K562 (cell line): ENCODE results near the gene PRSS27. TPM values are rescaled to one million over a fixed set of nuclear protein-coding genes. Genes with fewer than 3 reads are reported as not detected.
A peak's percentile ranks its signal among the peaks of the same experiment; 100 is the strongest.

Experiments
- CREB1 ChIP-seq, 2 experiments: sonication (generic) in 1 of 2; formaldehyde crosslinking in 1 of 2; IDR thresholded peaks; 2 replicates each; pipeline versions ENCODE4 v1.6.1 to v1.8.0; 2012 to 2022; ENCODE audit warnings: inconsistent platforms in 1 of 2, mild to moderate bottlenecking in 1 of 2, missing genetic modification reagents in 1 of 2, moderate library complexity in 1 of 2
- ELF4 ChIP-seq: fragments of 450-650 bp; formaldehyde crosslinking; IDR thresholded peaks from 2 replicates; pipeline ENCODE4 v1.4.0; 2022; ENCODE audit warnings: missing genetic modification characterization
- GABPB1 ChIP-seq: sonication (generic); formaldehyde crosslinking; IDR thresholded peaks from 2 replicates; pipeline ENCODE4 v1.8.0; 2022; ENCODE audit warnings: mild to moderate bottlenecking, missing genetic modification reagents
- NR3C1 ChIP-seq: sonication (generic); formaldehyde crosslinking; IDR thresholded peaks from 2 replicates; pipeline ENCODE4 v1.8.1; 2022; ENCODE audit warnings: missing genetic modification reagents
- NR4A1 ChIP-seq, 2 experiments: fragments of 250-450 bp in 1 of 2; fragments of 450-650 bp in 1 of 2; sonication (Bioruptor Pico) in 1 of 2; IDR thresholded peaks; 2 replicates each; pipeline versions ENCODE4 v1.4.0 to v1.6.1; 2016 to 2020; ENCODE audit warnings: mild to moderate bottlenecking in 2 of 2, missing compliant biosample characterization in 1 of 2, missing genetic modification characterization in 1 of 2, moderate library complexity in 1 of 2
- PPARD ChIP-seq: fragments of 250-450 bp; sonication (Bioruptor Pico); IDR thresholded peaks from 2 replicates; pipeline ENCODE4 v1.8.0; 2022; ENCODE audit warnings: inconsistent platforms, mild to moderate bottlenecking, moderate library complexity
- YBX1 ChIP-seq: fragments of 450-650 bp; IDR thresholded peaks from 2 replicates; pipeline ENCODE4 v1.7.1; 2016; ENCODE audit warnings: mild to moderate bottlenecking
- ZNF184 ChIP-seq: sonication (generic); formaldehyde crosslinking; IDR thresholded peaks from 2 replicates; pipeline ENCODE4 v1.5.0; 2020; ENCODE audit warnings: missing genetic modification reagents
- ZNF586 ChIP-seq: fragments of 450-650 bp; formaldehyde crosslinking; conservative IDR thresholded peaks from 2 replicates; pipeline ENCODE4 v1.4.0; 2020; ENCODE audit warnings: mild to moderate bottlenecking, moderate library complexity
- ZSCAN32 ChIP-seq: fragments of 450-650 bp; formaldehyde crosslinking; IDR thresholded peaks from 2 replicates; pipeline ENCODE4 v1.4.0; 2020; ENCODE audit warnings: mild to moderate bottlenecking, moderate library complexity
- polyA plus RNA-seq, 8 experiments: library from polyadenylated mRNA; depleted of rRNA in 4 of 8; stranded (reverse) in 5 of 8; unstranded in 3 of 8; fragments of >200 nt; fragmentation: Nextera tagmentation in 2 of 8; fragmentation: Illumina TruSeq in 1 of 8; extraction: Ambion mirVana in 2 of 8; extraction: Trizol in 1 of 8; gene quantifications; 2 replicates each; pipeline versions ENCODE4 v1.2.1 to v1.2.3, GENCODE V29; 2011 to 2014; ENCODE audit warnings: inconsistent platforms in 1 of 8, missing spikeins in 1 of 8
- total RNA-seq, 7 experiments: library from RNA; depleted of rRNA in 6 of 7; stranded (reverse); fragments of >200 nt in 6 of 7; fragmentation: Illumina TruSeq in 2 of 7; extraction: Trizol in 2 of 7; gene quantifications; 2 replicates each; pipeline versions ENCODE4 v1.2.1 to v1.2.3, GENCODE V29; 2011 to 2021; ENCODE audit warnings: low replicate concordance in 1 of 7
- TF ChIP-seq, protein P1 (sequence below): sonication (generic); formaldehyde crosslinking; IDR thresholded peaks from 2 replicates; pipeline ENCODE4 v1.8.0; 2023; ENCODE audit warnings: mild to moderate bottlenecking, missing genetic modification reagents
- TF ChIP-seq, protein P2 (sequence below), 3 experiments: fragments of 200-800 bp in 1 of 3; fragments of 250-450 bp in 1 of 3; fragments of 450-650 bp in 1 of 3; sonication (Bioruptor Pico) in 1 of 3; sonication (Bioruptor generic) in 1 of 3; formaldehyde crosslinking in 1 of 3; IDR thresholded peaks; 2 replicates each; pipeline versions ENCODE4 v1.6.1 to v1.8.0; 2016 to 2022; ENCODE audit warnings: mild to moderate bottlenecking in 2 of 3, missing genetic modification characterization in 2 of 3, missing compliant biosample characterization in 1 of 3, moderate library complexity in 1 of 3
- TF ChIP-seq, protein P3 (sequence below): fragments of 450-650 bp; IDR thresholded peaks from 2 replicates; pipeline ENCODE4 v1.6.1; 2014; ENCODE audit warnings: low read depth, mild to moderate bottlenecking, moderate library complexity, borderline replicate concordance
- TF ChIP-seq, protein P4 (sequence below): fragments of 250-450 bp; sonication (Bioruptor Pico); IDR thresholded peaks from 2 replicates; pipeline ENCODE4 v1.6.1; 2021; ENCODE audit warnings: mild to moderate bottlenecking
- TF ChIP-seq, protein P5 (sequence below): sonication (generic); formaldehyde crosslinking; IDR thresholded peaks from 2 replicates; pipeline ENCODE4 v1.5.0; 2020; ENCODE audit warnings: missing genetic modification reagents

The PRSS27 gene
- total and polyA plus RNA-seq, 9 of the 15 experiments (the other 6 are each of a cell fraction or from before 2014, with no cell fraction given) = 0.09 to 0.20 (median 0.17) TPM; not detected in 5

DNA sequence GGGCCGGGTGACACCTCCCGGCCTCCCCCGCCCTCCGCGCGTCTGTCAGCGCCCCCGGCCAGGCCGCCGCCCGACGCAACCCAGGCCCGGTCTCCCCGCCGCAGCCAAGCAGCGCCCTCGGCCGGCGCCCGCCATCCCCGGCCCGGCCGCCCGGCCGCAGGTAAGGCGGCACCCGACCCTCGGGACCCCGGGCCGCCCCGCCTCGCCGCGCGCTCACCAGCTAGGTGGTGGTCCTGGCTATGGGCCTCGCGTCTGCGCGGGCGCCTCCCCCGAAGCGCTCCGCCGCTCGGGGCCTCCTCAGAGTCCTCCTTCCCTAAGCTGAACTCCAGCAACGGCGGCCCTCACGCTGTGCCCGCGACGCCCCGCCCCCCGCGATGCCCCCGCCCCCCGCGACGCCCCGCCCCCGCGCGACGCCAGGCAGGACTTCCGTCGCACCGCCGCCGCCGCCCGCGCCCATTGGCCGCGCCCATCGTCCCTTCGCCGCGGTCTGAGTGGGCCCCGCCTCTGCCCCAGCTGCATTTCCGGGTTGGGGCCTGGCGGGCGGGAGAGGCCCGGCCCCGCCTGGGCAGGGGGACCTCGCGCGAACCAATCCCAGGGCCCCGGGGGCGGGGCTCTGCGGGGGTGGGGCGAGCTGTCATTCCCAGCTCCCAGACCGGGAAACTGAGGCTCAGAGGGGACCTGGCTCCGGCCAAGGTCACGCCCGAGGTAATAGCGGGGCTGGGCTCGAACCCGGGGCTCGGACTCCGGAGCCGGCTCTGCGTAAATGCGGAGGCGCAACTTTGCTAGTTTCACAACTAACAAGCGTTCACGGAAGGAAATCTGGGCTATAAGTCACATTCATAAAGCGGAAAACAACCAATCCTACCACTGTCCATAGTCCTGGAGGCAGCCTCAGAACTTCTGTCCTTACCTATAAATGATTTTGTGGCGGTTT, 46.7 kb downstream of the PRSS27 start (continued):
- TF ChIP-seq, protein P1, sequence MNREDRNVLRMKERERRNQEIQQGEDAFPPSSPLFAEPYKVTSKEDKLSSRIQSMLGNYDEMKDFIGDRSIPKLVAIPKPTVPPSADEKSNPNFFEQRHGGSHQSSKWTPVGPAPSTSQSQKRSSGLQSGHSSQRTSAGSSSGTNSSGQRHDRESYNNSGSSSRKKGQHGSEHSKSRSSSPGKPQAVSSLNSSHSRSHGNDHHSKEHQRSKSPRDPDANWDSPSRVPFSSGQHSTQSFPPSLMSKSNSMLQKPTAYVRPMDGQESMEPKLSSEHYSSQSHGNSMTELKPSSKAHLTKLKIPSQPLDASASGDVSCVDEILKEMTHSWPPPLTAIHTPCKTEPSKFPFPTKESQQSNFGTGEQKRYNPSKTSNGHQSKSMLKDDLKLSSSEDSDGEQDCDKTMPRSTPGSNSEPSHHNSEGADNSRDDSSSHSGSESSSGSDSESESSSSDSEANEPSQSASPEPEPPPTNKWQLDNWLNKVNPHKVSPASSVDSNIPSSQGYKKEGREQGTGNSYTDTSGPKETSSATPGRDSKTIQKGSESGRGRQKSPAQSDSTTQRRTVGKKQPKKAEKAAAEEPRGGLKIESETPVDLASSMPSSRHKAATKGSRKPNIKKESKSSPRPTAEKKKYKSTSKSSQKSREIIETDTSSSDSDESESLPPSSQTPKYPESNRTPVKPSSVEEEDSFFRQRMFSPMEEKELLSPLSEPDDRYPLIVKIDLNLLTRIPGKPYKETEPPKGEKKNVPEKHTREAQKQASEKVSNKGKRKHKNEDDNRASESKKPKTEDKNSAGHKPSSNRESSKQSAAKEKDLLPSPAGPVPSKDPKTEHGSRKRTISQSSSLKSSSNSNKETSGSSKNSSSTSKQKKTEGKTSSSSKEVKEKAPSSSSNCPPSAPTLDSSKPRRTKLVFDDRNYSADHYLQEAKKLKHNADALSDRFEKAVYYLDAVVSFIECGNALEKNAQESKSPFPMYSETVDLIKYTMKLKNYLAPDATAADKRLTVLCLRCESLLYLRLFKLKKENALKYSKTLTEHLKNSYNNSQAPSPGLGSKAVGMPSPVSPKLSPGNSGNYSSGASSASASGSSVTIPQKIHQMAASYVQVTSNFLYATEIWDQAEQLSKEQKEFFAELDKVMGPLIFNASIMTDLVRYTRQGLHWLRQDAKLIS (CRISPR knock-in tag) = no peak
- TF ChIP-seq ZNF184 (no peak), ZNF586 (no peak), GABPB1 (CRISPR knock-in tag) (peak; percentile 83), ELF4 (CRISPR knock-in tag) (peak; percentile 20; the same call in 1 of the 2 replicates), NR3C1 (CRISPR knock-in tag) (no peak), CREB1 (IDR thresholded peaks at IDR 0.05) (peak; percentile 80), CREB1 (CRISPR knock-in tag; IDR thresholded peaks at IDR 0.05) (peak; percentile 70; the same call in 1 of the 2 replicates), NR4A1 (CRISPR knock-in tag; IDR thresholded peaks at IDR 0.05) (no peak), NR4A1 (tag; IDR thresholded peaks at IDR 0.05) (no peak), YBX1 (no peak), PPARD (CRISPR knock-in tag) (no peak), ZSCAN32 (CRISPR knock-in tag) (no peak)
- TF ChIP-seq, protein P2, sequence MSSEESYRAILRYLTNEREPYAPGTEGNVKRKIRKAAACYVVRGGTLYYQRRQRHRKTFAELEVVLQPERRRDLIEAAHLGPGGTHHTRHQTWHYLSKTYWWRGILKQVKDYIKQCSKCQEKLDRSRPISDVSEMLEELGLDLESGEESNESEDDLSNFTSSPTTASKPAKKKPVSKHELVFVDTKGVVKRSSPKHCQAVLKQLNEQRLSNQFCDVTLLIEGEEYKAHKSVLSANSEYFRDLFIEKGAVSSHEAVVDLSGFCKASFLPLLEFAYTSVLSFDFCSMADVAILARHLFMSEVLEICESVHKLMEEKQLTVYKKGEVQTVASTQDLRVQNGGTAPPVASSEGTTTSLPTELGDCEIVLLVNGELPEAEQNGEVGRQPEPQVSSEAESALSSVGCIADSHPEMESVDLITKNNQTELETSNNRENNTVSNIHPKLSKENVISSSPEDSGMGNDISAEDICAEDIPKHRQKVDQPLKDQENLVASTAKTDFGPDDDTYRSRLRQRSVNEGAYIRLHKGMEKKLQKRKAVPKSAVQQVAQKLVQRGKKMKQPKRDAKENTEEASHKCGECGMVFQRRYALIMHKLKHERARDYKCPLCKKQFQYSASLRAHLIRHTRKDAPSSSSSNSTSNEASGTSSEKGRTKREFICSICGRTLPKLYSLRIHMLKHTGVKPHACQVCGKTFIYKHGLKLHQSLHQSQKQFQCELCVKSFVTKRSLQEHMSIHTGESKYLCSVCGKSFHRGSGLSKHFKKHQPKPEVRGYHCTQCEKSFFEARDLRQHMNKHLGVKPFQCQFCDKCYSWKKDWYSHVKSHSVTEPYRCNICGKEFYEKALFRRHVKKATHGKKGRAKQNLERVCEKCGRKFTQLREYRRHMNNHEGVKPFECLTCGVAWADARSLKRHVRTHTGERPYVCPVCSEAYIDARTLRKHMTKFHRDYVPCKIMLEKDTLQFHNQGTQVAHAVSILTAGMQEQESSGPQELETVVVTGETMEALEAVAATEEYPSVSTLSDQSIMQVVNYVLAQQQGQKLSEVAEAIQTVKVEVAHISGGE (CRISPR knock-in tag; IDR thresholded peaks at IDR 0.05) = no peak; a peak in 1 of 6 replicates
- TF ChIP-seq, protein P3, sequence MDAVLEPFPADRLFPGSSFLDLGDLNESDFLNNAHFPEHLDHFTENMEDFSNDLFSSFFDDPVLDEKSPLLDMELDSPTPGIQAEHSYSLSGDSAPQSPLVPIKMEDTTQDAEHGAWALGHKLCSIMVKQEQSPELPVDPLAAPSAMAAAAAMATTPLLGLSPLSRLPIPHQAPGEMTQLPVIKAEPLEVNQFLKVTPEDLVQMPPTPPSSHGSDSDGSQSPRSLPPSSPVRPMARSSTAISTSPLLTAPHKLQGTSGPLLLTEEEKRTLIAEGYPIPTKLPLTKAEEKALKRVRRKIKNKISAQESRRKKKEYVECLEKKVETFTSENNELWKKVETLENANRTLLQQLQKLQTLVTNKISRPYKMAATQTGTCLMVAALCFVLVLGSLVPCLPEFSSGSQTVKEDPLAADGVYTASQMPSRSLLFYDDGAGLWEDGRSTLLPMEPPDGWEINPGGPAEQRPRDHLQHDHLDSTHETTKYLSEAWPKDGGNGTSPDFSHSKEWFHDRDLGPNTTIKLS = no peak
- TF ChIP-seq, protein P4, sequence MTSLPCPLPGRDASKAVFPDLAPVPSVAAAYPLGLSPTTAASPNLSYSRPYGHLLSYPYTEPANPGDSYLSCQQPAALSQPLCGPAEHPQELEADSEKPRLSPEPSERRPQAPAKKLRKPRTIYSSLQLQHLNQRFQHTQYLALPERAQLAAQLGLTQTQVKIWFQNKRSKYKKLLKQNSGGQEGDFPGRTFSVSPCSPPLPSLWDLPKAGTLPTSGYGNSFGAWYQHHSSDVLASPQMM (CRISPR knock-in tag) = no peak
- TF ChIP-seq, protein P5, sequence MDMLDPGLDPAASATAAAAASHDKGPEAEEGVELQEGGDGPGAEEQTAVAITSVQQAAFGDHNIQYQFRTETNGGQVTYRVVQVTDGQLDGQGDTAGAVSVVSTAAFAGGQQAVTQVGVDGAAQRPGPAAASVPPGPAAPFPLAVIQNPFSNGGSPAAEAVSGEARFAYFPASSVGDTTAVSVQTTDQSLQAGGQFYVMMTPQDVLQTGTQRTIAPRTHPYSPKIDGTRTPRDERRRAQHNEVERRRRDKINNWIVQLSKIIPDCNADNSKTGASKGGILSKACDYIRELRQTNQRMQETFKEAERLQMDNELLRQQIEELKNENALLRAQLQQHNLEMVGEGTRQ (CRISPR knock-in tag) = no peak
